ENCODE measurements around the gene RBM8A.

GRCh38 chr1:145897969-145898368, 29.3 kb downstream of the RBM8A start:
- TF ChIP-seq CTCF (IDR thresholded peaks at IDR 0.05) = no peak
- no peak for TF ChIP-seq POLR2A (IDR thresholded peaks at IDR 0.05)
